Central memory CD8-positive, alpha-beta T cell (primary cell): ENCODE data around the gene DYNC1LI2.

Experiments
- ATAC-seq: fragments of 150-1000 bp; cut with Tn5 transposase; replicated peaks from 2 replicates; pipeline ENCODE4 v1.10.0; 2022; ENCODE audit warnings: mild to moderate bottlenecking, moderate FRiP score, moderate number of reproducible peaks; ENCODE audit not compliant: poor library complexity, severe bottlenecking; ENCODE audit errors: extremely low read depth
- DNase-seq, 2 donors: peaks; one replicate each; pipeline ENCODE4 v3.0.0; 2021; ENCODE audit warnings: low spot score in 2 of 2
- H3K27ac Mint-ChIP-seq: one replicate; pipeline ENCODE4 v1.8.0; 2022; ENCODE audit warnings: low read depth, mild to moderate bottlenecking, moderate library complexity, mixed read lengths
- H3K27me3 Mint-ChIP-seq: one replicate; pipeline ENCODE4 v1.8.0; 2022; ENCODE audit warnings: mixed read lengths
- H3K36me3 Mint-ChIP-seq: one replicate; pipeline ENCODE4 v1.8.0; 2022; ENCODE audit warnings: mild to moderate bottlenecking, moderate library complexity, mixed read lengths; ENCODE audit not compliant: insufficient read depth
- H3K4me1 Mint-ChIP-seq: one replicate; pipeline ENCODE4 v1.8.0; 2022; ENCODE audit warnings: mixed read lengths
- H3K4me3 Mint-ChIP-seq: one replicate; pipeline ENCODE4 v1.8.0; 2022; ENCODE audit warnings: mild to moderate bottlenecking, moderate library complexity, mixed read lengths
- H3K9me3 Mint-ChIP-seq: one replicate; pipeline ENCODE4 v1.8.0; 2022; ENCODE audit warnings: mixed read lengths

DYNC1LI2 gene

DNA sequence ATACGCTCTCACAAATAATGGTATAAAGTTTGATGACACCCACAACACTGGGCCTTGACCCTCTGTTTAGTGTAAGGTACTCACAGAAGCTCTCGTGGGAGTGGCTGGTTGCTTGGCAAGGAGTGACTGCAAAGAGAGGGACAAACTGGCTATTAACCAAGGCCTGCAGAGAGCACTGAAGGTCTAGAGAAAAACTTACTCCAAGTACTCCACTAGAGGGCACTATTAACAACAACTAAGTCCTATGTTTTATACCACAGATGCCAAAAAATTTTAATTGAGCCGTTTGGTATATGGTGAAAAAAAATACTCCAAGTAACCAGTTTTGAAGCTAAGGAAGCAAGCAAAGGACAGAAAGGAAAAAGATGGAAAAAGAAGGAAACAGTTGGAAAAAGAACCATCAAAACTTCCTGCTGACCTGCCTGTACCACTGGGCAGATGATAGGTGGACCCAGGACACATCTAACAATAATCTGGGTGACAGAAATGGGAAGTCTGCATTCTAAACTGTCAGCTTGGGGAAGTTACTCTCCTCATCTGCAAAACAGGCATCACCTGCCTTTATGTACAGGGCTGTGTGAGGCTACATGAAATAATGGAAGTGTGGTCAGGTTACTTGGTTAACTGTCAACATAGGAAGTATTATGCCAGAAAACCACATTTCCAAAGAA, 23.2 kb downstream of the DYNC1LI2 start:
- no peak overlapping the region for H3K4me3 Mint-ChIP-seq
- peak overlapping the region; percentile 19 for H3K27ac Mint-ChIP-seq
- H3K27me3 Mint-ChIP-seq: no peaks in the 10 kb centered on the region
- H3K36me3 Mint-ChIP-seq: peaks cover 69% of the 10 kb centered on the region
- no peaks in the 10 kb centered on the region for H3K9me3 Mint-ChIP-seq
- ATAC-seq (peak; percentile 86), DNase-seq (no peak)
- peaks cover 7% of the 10 kb centered on the region for H3K4me1 Mint-ChIP-seq

DNA sequence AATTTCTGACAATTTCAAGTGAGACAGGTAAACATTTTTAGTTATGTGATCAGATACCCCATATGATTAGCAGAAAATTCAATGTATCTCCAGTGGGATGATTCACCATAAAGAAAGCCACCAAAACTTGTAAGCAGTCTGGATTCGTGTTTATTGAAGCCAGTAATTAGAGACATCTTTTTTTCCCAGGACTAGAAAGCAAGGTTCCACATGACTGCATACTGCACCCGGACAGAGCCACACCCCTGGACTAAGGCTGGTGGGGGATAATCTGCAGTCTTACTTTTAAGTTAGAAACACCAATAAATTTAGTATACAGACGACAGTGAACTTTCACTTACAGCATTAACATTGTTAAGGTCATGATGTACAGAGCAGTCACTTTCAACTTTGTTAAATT, 30.6 kb downstream of the DYNC1LI2 start:
- DNase-seq (no peak), ATAC-seq (no peak)
- Mint-ChIP-seq H3K36me3 (peaks cover 34% of the 10 kb centered on the region), H3K27ac (no peak overlapping the region), H3K4me3 (no peak overlapping the region), H3K27me3 (no peaks in the 10 kb centered on the region), H3K9me3 (no peaks in the 10 kb centered on the region), H3K4me1 (no peaks in the 10 kb centered on the region)

DNA sequence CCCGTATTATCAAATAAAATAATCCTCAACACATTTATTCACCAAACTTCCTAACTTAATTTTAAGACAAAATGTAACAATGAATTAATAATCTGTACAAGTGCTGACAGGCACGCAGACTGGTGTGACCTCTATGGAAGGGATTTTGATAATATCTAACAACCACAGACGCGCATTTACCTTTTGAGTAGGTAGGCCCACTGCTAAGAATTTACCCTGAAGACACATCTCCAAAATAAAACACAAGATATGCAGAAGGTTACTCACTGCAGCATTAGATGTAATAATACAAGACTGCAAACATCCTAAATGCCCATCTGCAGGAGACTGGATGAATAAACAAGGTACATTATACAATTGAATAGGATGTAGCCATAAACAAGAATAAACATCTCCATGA, 32.2 kb downstream of the DYNC1LI2 start:
- Mint-ChIP-seq H3K27me3 (no peaks in the 10 kb centered on the region), H3K9me3 (no peaks in the 10 kb centered on the region), H3K27ac (no peak overlapping the region), H3K4me3 (no peak overlapping the region), H3K4me1 (no peaks in the 10 kb centered on the region), H3K36me3 (peaks cover 19% of the 10 kb centered on the region)
- no peak for DNase-seq
- no peak for ATAC-seq

GRCh38 chr16:66717776-66718175, 33.6 kb downstream of the DYNC1LI2 start:
- no peak overlapping the region for H3K4me3 Mint-ChIP-seq
- H3K36me3 Mint-ChIP-seq: peaks cover 6% of the 10 kb centered on the region
- H3K27me3 Mint-ChIP-seq: no peaks in the 10 kb centered on the region
- H3K27ac Mint-ChIP-seq: no peak overlapping the region
- ATAC-seq: no peak
- no peak for DNase-seq
- H3K9me3 Mint-ChIP-seq: no peaks in the 10 kb centered on the region
- H3K4me1 Mint-ChIP-seq: no peaks in the 10 kb centered on the region

GRCh38 chr16:66717112-66717675, 34.2 kb downstream of the DYNC1LI2 start:
- ATAC-seq: no peak
- no peaks in the 10 kb centered on the region for H3K27me3 Mint-ChIP-seq
- peaks cover 6% of the 10 kb centered on the region for H3K36me3 Mint-ChIP-seq
- no peaks in the 10 kb centered on the region for H3K9me3 Mint-ChIP-seq
- H3K4me3 Mint-ChIP-seq: no peak overlapping the region
- no peak for DNase-seq
- no peaks in the 10 kb centered on the region for H3K4me1 Mint-ChIP-seq
- no peak overlapping the region for H3K27ac Mint-ChIP-seq

- peaks cover 10% of the 10 kb centered on the region for H3K27me3 Mint-ChIP-seq
- H3K4me1 Mint-ChIP-seq: no peaks in the 10 kb centered on the region
- no peak overlapping the region for H3K4me3 Mint-ChIP-seq
- DNase-seq (no peak), ATAC-seq (no peak)
- peaks cover 3% of the 10 kb centered on the region for H3K36me3 Mint-ChIP-seq
- H3K27ac Mint-ChIP-seq: no peak overlapping the region
- no peaks in the 10 kb centered on the region for H3K9me3 Mint-ChIP-seq
These were observed 36.6 kb downstream of the DYNC1LI2 start for GRCh38 chr16:66714654-66715307.

DNA sequence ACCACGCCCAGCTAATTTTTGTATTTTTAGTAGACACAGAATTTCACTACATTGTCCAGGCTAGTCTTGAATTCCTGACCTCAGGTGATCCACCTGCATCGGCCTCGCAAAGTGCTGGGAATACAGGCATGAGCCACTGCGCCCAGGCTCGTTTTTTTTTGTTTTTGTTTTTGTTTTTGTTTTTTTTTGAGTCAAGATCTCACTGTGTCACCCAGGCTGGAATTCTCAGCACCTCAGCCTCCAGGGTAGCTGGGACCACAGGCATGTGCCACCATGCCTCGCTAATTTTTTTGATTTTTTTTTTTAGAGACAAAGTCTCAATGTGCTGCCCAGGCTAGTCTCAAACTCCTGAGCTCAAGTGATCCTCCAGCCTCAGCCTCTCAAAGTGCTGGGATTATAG, 37.3 kb downstream of the DYNC1LI2 start:
- Mint-ChIP-seq H3K36me3 (peaks cover 3% of the 10 kb centered on the region), H3K4me3 (no peak overlapping the region), H3K4me1 (no peaks in the 10 kb centered on the region), H3K9me3 (no peaks in the 10 kb centered on the region), H3K27me3 (peaks cover 10% of the 10 kb centered on the region), H3K27ac (no peak overlapping the region)
- ATAC-seq (no peak), DNase-seq (no peak)

GRCh38 chr16:66713076-66713475, 38.3 kb downstream of the DYNC1LI2 start:
- H3K4me3 Mint-ChIP-seq: no peak overlapping the region
- ATAC-seq (no peak), DNase-seq (no peak)
- no peaks in the 10 kb centered on the region for H3K9me3 Mint-ChIP-seq
- no peaks in the 10 kb centered on the region for H3K36me3 Mint-ChIP-seq
- no peaks in the 10 kb centered on the region for H3K4me1 Mint-ChIP-seq
- H3K27ac Mint-ChIP-seq: no peak overlapping the region
- H3K27me3 Mint-ChIP-seq: peaks cover 10% of the 10 kb centered on the region

DNA sequence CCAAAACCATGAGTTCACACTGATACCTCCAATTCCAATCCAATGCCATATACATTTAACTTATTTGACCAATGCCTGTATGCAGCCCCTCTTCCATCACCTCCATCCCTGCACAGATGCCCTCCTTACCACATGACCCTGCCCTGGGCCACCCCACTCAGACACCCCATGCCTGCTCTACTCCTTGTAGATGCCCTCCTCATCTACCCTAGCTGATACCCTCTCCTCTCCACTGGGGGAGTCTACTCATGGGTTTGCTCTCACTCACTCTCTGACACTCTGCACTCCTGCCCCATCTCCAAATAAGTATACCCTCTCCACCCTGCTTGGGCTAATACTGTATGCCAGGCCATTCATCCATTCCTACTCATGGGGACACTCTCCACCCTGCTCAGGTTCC, 38.9 kb downstream of the DYNC1LI2 start:
- ATAC-seq: no peak
- H3K27ac Mint-ChIP-seq: no peak overlapping the region

GRCh38 chr16:66711581-66711980, 39.8 kb downstream of the DYNC1LI2 start:
- no peaks in the 10 kb centered on the region for H3K36me3 Mint-ChIP-seq
- H3K9me3 Mint-ChIP-seq: no peaks in the 10 kb centered on the region
- H3K4me3 Mint-ChIP-seq: no peak overlapping the region
- no peak for DNase-seq
- ATAC-seq: no peak
- no peak overlapping the region for H3K27ac Mint-ChIP-seq
- no peaks in the 10 kb centered on the region for H3K4me1 Mint-ChIP-seq
- peaks cover 19% of the 10 kb centered on the region for H3K27me3 Mint-ChIP-seq

More for the DNA sequence above, 38.9 kb downstream of the DYNC1LI2 start:
- Mint-ChIP-seq H3K36me3 (no peaks in the 10 kb centered on the region), H3K27me3 (peaks cover 15% of the 10 kb centered on the region), H3K4me3 (no peak overlapping the region), H3K9me3 (no peaks in the 10 kb centered on the region), H3K4me1 (no peaks in the 10 kb centered on the region)
- no peak for DNase-seq

- Mint-ChIP-seq H3K27ac (no peak overlapping the region), H3K27me3 (peaks cover 19% of the 10 kb centered on the region), H3K36me3 (no peaks in the 10 kb centered on the region), H3K4me1 (no peaks in the 10 kb centered on the region), H3K4me3 (no peak overlapping the region), H3K9me3 (no peaks in the 10 kb centered on the region)
- DNase-seq (no peak), ATAC-seq (no peak)
These were observed 44.9 kb downstream of the DYNC1LI2 start for GRCh38 chr16:66706506-66706880.

DNA sequence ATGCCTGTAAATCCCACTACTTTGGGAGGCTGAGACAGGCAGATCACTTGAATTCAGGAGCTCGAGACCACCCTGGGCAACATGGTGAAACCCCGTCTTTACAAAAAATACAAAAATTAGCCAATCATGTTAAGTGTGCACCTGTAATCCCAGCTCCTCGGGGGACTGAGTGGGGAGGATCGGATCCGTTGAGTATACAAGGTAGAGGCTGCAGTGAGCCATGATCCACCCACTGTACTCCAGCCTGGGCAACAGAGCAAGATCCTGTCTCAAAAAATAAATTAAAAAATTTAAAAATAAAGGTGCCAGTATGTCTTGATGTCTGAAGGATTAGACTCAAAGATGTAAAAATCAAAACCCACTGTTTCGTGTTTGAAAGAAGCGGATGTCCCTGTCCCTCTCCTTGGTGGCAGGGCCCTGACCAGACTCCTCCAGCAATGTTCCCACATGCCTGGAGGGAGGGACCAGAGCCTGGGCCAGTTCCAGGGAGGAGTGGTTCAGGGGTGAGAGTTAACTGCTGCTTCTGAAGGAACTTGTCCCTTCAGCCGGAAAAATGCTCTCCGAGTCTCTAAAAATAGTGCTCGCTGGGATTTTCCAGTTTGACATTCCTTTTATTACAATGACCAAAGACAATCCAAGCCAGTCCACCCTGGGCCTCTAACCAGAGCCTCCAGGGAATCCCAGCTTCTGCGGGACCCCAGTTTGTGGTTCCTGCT, 45.5 kb downstream of the DYNC1LI2 start:
- Mint-ChIP-seq H3K27ac (no peak overlapping the region), H3K27me3 (peaks cover 17% of the 10 kb centered on the region), H3K4me1 (no peaks in the 10 kb centered on the region), H3K9me3 (no peaks in the 10 kb centered on the region), H3K36me3 (no peaks in the 10 kb centered on the region), H3K4me3 (no peak overlapping the region)
- DNase-seq (no peak), ATAC-seq (no peak)
